Hepatocyte (in vitro differentiated cells): ENCODE data around the gene DIP2B.

Source experiments
- EZH2 ChIP-seq: fragments of 200-600 bp; sonication (generic); IDR thresholded peaks from 2 replicates; pipeline ENCODE4 v1.6.1; 2016; ENCODE audit warnings: antibody characterized with exemption, mild to moderate bottlenecking, borderline replicate concordance
- TF ChIP-seq, protein P1 (sequence below): fragments of 200-600 bp; sonication (generic); IDR thresholded peaks from 2 replicates; pipeline ENCODE4 v1.5.1; 2016; ENCODE audit warnings: antibody characterized with exemption, mild to moderate bottlenecking; ENCODE audit not compliant: poor library complexity

DNA sequence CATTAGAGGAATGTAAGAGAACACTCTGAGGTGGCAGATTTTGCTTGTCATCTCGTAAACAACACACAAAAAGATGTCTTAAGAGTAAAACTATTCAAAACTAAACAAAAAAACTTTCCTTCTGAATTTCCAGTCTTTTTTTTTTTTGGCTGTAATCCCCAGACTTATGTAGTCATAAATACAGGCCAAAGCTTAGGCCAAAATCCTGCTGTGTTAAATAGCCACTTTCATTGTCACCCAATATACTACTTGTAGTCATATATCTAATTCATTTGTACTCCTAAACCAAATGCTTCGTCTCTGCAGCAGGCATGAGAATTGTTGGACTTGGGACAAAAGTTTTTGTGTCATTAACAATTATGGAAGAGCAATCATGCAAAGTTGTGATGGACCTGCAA, 155.6 kb downstream of the DIP2B start:
- no peak for TF ChIP-seq EZH2
- TF ChIP-seq, protein P1, sequence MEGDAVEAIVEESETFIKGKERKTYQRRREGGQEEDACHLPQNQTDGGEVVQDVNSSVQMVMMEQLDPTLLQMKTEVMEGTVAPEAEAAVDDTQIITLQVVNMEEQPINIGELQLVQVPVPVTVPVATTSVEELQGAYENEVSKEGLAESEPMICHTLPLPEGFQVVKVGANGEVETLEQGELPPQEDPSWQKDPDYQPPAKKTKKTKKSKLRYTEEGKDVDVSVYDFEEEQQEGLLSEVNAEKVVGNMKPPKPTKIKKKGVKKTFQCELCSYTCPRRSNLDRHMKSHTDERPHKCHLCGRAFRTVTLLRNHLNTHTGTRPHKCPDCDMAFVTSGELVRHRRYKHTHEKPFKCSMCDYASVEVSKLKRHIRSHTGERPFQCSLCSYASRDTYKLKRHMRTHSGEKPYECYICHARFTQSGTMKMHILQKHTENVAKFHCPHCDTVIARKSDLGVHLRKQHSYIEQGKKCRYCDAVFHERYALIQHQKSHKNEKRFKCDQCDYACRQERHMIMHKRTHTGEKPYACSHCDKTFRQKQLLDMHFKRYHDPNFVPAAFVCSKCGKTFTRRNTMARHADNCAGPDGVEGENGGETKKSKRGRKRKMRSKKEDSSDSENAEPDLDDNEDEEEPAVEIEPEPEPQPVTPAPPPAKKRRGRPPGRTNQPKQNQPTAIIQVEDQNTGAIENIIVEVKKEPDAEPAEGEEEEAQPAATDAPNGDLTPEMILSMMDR = no peak
